HG03097 (cell line): ENCODE results near the gene OSMR.

Experiments used
- ATAC-seq: cut with Tn5 transposase; IDR thresholded peaks from one replicate; pipeline ENCODE4 v1.9.1; 2021; ENCODE audit not compliant: unreplicated experiment, low FRiP score

Gene OSMR

DNA sequence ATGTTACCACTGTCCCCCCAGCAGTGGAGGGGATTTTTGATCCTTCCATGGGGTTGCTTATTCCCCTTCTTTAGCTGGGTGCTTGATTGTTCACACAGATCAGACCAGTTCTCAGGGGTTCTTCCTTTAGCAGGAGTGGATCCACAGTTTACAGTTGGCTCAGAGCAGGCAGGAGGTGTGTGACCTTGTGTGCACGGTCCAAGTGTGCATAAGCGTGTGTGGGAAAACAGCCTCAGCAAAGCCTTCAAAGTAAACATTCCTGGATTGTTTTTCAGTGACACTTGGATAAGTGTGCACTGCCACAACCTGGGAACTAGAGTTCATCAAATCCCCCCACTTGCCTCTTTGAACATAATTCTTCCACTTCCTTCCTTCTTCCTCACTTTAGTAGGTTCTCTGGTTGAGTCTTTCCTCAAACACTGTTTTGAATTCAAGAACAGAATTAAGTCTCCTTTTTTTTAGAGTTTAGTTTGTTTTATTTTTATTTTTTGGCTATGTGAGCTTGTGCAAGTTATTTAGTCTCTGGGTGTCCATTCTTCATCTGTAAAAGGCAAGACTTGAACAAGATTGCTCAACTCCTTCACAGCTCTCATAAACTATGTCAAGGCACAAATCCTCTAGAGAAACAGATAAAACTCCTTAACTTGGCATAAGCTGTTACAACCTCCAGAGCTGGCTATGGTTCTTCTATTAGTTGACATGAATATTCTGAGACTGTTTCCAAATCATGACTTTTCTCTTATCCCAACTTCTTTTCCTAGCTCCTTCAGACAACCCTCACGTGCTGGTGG is 78.0 kb downstream of the OSMR start:
- no peak for ATAC-seq

DNA sequence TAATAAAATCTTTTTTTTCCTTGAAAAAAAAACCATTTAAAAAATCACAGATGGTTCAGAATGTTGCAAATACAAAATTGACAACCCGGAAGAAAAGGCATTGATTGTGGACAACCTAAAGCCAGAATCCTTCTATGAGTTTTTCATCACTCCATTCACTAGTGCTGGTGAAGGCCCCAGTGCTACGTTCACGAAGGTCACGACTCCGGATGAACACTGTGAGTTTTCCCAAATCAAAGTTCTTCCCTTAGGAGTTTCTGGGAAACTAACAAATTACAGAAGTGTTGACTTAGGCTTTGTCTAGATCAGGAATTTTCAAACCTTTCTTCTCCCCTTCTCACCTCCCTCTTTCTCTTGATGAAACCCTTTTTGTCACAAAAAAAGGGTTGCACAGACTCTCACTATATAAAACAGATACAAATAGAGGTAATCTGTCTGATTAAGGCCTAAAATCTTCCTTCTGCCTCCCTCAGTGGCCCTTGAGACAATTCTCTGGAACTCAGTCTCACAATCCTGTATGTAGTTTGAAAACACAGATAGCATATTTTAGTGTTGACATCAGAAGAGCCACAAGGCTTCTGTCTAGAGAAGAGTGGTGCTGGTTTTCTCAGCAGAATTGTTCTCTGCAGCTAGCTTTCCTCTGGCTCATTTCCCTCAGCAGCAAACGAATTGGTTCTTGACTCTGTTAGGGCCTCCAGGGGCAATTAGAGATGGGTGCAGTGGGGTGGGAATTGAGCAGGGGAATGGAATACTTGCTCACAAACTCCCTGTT is 79.5 kb downstream of the OSMR start:
- ATAC-seq: no peak

DNA sequence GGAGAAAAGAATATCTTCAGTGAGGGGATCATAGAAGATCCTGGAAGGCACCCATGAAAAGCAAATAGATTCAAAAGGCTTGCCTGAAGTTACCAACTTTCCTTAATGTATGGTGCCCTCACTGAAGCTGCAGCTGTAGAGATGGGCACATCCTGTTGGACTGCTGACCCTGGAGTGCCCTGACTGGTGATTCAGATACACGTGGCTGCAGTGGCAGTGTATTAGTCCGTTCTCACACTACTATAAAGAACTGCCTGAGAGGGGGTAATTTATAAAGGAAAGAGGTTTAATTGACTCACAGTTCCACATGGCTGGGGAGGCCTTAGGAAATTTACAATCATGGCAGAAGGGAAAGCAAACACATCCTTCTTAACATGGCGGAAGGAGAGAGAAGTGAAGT is 80.3 kb downstream of the OSMR start:
- ATAC-seq: no peak

DNA sequence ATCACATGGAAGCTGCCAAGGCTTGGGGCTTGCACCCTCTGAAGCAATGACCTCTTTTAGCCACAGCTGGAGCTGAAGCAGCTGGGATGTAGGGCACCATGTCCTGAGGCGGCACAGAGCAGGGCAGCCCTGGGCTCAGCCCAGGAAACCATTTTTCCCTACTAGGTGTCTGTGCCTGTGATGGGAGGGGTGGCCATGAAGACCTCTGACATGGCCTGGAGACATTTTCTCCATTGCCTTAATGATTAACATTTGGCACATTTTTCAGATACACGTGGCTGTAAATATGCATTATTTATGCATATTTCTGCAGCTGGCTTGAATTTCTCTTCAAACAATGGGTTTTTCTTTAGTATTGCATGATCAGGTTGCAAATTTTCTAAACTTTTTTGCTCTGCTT is 81.7 kb downstream of the OSMR start:
- no peak for ATAC-seq

DNA sequence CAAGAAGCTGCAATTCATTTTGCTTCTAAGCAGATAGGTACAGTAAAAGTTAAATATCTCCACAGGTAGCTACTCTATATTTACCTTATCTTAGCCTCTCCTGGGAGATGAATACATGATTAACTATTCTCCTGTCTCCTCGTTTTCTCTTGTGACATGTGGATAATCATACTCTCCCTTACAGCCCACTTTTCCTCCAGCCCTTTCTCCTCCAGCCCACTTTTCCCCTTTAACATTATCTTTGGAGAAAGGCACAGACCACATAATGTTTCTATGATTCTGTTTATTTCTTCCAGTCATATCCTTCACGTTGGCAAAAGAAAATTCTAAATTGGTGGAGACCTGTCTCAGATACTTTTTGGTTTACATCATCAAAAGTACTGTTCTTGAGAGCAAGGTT is 84.0 kb downstream of the OSMR start:
- ATAC-seq: no peak

DNA sequence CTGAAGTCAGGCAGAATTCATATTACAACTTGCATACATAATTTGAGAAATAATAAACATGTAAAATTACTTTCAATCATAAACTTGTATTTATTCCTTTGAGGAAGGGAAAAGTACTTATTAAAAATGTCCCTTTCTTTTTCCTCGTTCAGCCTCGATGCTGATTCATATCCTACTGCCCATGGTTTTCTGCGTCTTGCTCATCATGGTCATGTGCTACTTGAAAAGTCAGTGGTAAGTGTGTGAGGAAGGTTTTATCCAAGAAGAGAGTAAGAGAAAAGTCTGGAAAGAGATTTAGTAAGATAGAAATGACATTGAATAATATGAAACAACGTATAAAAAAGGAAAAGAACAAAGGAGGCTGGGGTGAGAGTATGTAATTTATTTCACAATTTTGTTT is 85.9 kb downstream of the OSMR start:
- no peak for ATAC-seq

DNA sequence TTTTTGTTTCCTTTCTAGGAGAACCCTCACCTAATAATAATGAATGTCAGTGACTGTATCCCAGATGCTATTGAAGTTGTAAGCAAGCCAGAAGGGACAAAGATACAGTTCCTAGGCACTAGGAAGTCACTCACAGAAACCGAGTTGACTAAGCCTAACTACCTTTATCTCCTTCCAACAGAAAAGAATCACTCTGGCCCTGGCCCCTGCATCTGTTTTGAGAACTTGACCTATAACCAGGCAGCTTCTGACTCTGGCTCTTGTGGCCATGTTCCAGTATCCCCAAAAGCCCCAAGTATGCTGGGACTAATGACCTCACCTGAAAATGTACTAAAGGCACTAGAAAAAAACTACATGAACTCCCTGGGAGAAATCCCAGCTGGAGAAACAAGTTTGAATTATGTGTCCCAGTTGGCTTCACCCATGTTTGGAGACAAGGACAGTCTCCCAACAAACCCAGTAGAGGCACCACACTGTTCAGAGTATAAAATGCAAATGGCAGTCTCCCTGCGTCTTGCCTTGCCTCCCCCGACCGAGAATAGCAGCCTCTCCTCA is 87.1 kb downstream of the OSMR start:
- ATAC-seq: no peak

DNA sequence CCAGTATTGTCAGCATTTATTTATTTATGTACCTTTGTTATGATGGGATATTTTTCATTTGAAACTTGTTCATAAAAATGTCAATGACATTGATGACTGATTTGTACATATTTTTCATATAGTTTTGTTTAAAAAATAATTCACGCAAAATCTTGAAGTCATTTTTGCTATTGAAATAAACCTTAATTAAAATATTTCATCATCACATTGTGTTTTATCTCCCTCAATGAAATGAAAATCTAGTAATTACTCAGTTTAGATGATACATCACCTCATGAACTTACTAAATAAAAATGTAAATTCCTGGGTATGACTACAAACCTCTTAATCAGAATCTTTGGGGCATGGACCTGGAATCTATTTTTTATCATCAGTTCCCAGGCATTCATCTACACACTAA is 89.6 kb downstream of the OSMR start:
- ATAC-seq: no peak

DNA sequence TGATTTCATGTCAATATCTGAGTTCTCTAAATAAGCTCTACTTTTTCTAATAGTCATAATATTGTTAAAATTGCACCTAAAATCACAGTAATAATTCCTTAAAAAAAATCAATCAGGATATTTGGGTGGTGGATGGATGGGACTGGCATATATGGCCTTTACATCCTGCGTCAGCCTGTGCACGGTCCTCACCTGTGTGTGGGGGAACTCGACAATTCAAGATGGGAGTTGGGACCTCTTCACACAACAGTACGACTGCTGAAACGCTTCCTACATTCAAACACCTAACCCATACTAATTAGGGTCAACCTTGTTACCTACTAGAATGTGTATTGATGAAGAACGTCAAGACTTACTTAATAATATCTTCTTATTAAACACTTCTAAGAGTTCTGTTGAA is 90.5 kb downstream of the OSMR start:
- ATAC-seq: no peak

DNA sequence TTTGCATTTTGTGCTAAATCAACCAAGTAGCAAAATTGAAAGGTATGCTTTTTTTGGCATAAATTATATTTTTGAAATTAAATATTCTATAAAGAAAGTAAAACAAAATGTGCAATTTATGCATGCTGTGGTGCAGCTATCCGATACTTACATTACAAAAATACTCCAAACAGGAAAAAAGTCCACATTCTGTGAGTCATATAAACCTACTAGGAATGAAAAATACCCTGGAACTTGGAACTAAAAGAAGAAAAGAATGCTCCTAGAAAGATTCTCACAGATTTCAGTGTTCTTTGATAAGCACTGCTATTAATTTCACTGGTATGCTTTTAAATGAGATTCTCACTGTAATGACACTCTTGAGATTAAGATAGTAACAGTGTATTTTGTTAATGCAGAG is 92.6 kb downstream of the OSMR start:
- ATAC-seq: no peak

DNA sequence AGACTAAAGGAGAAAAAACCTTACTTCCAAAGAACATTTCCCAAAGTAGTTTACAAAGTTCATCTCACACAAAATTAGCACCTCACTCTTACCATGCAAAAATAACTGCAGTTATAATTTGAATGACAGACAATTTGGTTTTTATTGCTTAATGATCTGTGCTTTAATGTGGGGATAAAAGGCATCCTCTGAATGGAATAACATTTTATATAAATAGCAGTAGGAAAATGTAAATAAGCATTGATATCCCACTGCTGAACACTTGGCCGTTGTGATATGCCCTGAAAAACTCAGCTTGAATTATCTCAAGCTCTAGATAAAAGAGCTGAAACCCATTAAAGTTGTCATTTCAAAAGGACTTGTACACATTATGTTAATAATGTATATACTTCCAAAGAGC is 93.2 kb downstream of the OSMR start:
- no peak for ATAC-seq

DNA sequence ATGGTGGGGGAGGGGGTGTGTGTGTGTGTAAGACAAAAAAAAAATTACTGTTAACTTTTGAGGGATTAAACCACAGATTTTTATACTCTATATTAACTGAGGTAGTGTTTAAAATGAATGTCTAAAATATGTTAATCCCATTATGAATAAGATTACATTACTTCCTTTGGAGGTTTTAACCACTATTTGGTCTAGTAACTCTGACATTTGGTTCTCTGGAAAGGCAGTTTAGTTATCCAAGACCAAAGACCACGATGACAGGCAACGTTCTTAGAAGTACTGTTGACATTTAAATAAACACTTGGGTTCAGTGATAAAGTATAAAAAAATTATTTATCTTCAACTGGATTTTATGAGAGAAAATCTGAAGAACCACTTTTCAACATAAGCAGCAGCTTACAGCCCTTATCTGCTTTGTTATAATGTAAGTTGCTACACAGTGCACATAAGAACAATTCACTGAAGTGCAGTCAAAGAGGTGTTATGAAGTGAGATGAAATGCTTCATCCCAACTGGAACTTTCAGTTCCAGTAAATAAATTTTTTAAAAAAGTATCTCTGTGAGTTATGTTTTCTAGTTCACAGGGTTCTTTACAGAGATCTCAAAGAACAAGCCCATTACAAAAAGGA is 94.5 kb downstream of the OSMR start:
- ATAC-seq: no peak

DNA sequence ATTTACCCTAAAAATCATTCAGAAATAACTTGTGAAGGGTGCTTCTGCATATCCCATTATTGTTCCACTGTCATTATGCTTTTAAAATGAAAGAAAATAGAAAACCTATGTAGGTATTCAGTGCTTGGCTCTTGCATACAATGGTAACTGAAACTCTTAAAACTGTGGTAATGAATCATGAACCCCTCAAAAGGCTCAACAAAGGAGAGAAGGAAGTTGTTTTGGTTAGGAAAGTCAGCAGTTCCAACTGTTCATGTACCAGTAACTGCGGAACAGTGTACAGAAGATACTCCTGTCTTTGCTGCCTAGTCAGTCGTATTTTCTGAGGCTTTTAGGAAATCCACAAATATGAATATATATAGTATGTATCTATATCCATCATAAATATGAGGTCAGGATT is 96.1 kb downstream of the OSMR start:
- ATAC-seq: no peak

DNA sequence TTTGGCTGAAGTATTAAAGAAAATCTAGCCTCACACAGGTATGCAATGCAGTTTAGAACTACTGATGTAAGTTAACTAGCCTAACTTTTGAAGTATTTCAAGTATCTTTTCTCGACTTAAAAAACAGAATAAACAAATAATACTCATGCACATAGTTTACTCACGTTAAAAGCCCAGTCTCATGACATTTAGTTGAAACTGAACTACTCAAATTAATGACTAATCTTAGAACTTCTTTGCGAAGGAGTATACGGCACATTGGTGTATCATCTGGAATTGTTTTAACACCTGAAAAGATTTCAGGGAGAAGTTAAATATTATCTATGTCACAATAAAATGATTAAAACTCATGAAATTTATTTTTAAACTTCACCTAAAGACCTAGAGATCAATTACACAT is 98.5 kb downstream of the OSMR start:
- ATAC-seq: no peak

DNA sequence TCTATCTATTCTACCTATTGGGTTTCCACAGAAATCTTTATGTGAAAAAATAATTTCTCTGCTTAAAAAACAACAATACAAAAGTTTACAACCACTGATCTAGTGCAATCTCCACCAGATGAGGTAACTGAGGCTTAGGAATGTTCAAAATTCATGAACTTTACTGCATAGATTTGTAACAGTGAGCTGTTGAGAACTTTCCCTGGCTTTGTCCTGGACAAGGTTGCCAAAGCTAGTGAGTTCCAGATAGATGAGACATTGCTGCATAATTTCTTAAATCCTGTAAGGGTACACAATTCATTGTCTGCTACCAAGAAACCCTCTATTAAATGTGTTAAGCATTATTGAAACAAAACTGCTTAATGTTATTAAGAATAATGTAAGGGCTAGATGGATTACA is 102.7 kb downstream of the OSMR start:
- ATAC-seq: no peak

DNA sequence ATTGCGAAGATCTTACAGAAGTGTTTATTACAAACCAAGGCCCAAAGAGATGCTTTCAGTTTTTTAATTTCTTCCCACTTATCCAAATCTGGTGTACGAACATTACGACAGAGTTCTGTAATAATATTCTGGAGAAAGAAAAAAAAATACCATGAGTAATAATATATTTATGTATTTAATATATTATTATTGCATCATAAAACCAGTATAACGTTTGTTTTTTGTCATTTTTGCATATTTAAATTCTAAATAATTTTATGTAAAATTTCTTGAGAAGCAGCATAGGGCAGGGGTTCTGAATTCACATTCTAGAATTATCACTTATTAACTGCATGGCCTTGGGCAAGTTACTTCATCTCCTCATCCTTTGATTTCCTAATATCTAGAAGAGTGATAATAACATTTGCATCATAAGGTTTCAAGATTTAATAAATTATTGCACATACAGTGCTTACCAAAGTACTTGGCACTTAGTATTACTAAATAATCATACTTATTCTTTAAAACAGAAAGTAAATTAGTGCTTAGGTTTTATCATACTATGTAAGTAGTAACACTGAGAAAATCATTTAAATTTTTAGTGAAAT is 107.7 kb downstream of the OSMR start:
- no peak for ATAC-seq

DNA sequence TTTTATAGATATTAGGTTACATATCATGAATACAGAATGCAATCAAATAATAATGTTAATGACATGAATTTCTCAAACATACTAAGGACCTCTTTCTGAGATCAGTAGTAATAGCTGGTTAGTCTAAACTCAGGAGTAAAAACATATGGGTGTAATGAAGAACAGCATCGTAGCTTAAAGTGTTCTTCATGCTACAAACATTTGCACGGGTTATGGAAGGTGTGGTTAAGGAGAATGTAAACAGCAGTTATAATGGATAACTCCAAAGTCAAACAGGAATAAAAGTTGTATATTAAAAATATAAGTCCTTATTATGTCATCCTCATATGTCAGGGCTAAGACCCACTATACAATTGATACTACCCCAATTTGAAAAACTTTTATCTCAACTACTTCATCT is 115.9 kb downstream of the OSMR start:
- no peak for ATAC-seq

DNA sequence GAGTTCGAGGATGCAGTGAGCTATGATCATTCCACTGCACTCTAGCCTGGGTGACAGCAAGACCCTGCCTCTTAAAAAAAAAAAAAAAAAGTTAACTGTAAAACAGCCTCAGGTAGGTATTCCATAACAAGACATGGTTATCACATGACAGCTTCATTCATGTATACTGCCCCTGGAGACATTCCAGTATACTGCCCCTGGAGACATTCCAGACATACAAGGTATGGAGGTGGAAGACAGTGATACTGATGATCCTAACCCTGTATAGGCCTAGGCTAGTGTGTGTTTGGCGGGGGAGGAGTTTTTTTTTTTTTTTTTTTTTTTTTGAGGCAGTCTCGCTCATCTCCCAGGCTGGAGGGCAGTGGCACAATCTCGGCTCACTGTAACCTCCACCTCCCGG is 122.9 kb downstream of the OSMR start:
- ATAC-seq: no peak

DNA sequence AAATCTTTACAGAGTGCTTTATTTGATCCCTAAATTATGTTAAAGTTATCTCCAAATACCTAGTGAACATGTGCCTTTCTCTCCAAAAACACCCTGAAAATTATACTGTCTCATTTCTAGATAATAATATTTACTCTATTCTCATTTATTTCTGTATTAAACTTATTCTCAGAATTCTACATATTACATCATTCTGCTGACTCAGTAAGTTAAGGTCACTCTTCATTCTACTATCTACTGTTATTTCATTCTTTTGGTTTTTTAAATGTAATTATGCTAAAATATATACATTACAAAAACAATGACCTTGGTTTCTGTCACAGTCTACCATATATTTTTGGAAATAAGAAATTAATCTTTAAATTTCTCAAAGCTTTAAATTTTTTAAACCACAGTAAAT is 132.2 kb downstream of the OSMR start:
- ATAC-seq: no peak

DNA sequence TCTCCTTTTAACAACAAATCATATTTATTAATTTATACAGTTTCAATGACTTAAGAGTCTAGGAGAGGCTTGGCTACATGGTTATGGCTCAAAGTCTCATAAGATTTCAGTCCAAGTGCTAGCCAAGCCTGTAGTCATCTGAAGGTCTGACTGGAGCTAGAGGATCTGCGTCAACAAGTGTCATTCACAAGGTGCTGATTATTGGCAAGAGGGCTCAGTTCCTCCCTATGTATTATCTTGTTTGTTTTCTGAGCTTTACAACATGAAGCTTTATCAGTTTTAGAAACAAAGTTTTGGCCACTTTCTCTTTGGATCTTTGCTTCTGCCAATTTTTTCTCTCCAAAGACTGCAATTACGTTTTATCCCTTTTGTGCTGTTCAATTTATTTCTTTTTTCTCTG is 133.7 kb downstream of the OSMR start:
- ATAC-seq: no peak
